Gastroesophageal sphincter (tissue), 4 donors: Measurements from ENCODE around the gene NCOA5. TPM values are rescaled to one million over a fixed set of nuclear protein-coding genes. Genes with fewer than 3 reads are reported as not detected.

ENCODE experiments used
- ATAC-seq: fragments of 150-250 bp; one replicate; pipeline ENCODE4 v1.9.1; 2016; ENCODE audit warnings: mild to moderate bottlenecking, moderate library complexity
- H3K27ac ChIP-seq, 4 donors: fragments of 200-600 bp; sonication (generic) in 3 of 4; 1 replicate in 3 of 4; 2 replicates in 1 of 4; pipeline ENCODE4 v1.5.1; 2016 to 2019
- H3K27me3 ChIP-seq: fragments of 200-600 bp; sonication (generic); one replicate; pipeline ENCODE4 v1.5.1; 2019
- H3K36me3 ChIP-seq, 2 donors: fragments of 200-600 bp; sonication (generic); one replicate each; pipeline ENCODE4 v1.5.1; 2019; ENCODE audit warnings: control low read depth in 1 of 2
- H3K4me1 ChIP-seq, 3 donors: fragments of 200-600 bp; sonication (generic); 1 replicate in 2 of 3; 2 replicates in 1 of 3; pipeline ENCODE4 v1.5.1; 2016 to 2019; ENCODE audit warnings: control low read depth in 2 of 3
- H3K4me3 ChIP-seq, 2 donors: fragments of 200-600 bp; sonication (generic); one replicate each; pipeline ENCODE4 v1.5.1; 2019; ENCODE audit warnings: mild to moderate bottlenecking in 1 of 2, moderate library complexity in 1 of 2
- H3K9me3 ChIP-seq, 3 donors: fragments of 200-600 bp; sonication (generic); one replicate each; pipeline ENCODE4 v1.5.1; 2017 to 2019; ENCODE audit warnings: control low read depth in 2 of 3
- EP300 ChIP-seq: sonication (generic); formaldehyde crosslinking; IDR thresholded peaks from one replicate; pipeline ENCODE4 v1.6.1; 2017; ENCODE audit warnings: antibody characterized with exemption, mild to moderate bottlenecking
- POLR2A ChIP-seq, 2 donors: fragments of 450-650 bp; IDR thresholded peaks; one replicate each; pipeline ENCODE4 v1.6.1; 2017; ENCODE audit warnings: antibody characterized with exemption in 2 of 2, mild to moderate bottlenecking in 2 of 2, moderate library complexity in 1 of 2
- POLR2AphosphoS5 ChIP-seq: sonication (generic); formaldehyde crosslinking; IDR thresholded peaks from one replicate; pipeline ENCODE4 v1.6.1; 2017; ENCODE audit warnings: antibody characterized with exemption
- WGBS, 2 donors: methylation state at CpG; one replicate each; pipeline ENCODE4 v1.1.5; 2018; ENCODE audit warnings: low coverage in 1 of 2; 5-methylcytosine and 5-hydroxymethylcytosine counted together
- total RNA-seq, 4 donors: library from RNA; depleted of rRNA; stranded (reverse); fragments of >200 nt; gene quantifications; one replicate each; pipeline ENCODE4 v1.1.0, GENCODE V29; 2016
- TF ChIP-seq, protein P1 (sequence below), 4 experiments: fragments of 200-600 bp in 2 of 4; fragments of 450-650 bp in 2 of 4; sonication (generic) in 1 of 4; IDR thresholded peaks; one replicate each; pipeline ENCODE4 v1.5.1; 2017 to 2019; ENCODE audit warnings: antibody characterized with exemption in 4 of 4, mild to moderate bottlenecking in 2 of 4, moderate library complexity in 2 of 4

Gene NCOA5
- total RNA-seq, 4 donors from 2014 or later, result 26.3 to 39.8 (median 30.8) TPM

DNA sequence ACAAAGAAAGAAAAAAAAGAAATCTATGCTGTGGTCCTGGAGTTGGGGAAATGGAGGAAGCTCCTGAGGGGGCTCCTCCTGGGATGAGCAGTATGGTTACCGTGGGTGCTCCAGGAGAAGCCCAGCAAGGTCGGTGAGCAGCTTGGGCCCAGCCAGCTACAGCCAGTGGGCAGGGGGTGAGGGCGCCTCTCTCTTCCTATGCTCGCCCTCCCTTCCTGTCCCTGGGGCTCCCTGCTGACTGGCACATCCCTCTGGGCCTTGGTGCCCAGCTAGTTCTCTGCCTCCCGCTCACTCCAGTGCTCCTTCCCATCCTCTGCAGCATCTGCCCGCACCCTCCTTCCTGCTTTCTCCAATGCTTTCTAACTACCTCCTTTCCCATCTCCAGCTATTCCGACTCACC, 45.0 kb upstream of the NCOA5 start:
- Histone ChIP-seq H3K27me3 (peaks cover 98% of the 10 kb centered on the region), H3K36me3 (no peaks in the 10 kb centered on the region), H3K27ac (no peak overlapping the region), H3K9me3 (no peaks in the 10 kb centered on the region), H3K4me3 (no peak overlapping the region), H3K4me1 (peaks cover 0 to 21% (median 0%) of the 10 kb centered on the region in 3 donors)
- no peak for ATAC-seq
- TF ChIP-seq EP300 (no peak), POLR2AphosphoS5 (no peak), POLR2A (IDR thresholded peaks at IDR 0.05) (no peak)
- TF ChIP-seq, protein P1, sequence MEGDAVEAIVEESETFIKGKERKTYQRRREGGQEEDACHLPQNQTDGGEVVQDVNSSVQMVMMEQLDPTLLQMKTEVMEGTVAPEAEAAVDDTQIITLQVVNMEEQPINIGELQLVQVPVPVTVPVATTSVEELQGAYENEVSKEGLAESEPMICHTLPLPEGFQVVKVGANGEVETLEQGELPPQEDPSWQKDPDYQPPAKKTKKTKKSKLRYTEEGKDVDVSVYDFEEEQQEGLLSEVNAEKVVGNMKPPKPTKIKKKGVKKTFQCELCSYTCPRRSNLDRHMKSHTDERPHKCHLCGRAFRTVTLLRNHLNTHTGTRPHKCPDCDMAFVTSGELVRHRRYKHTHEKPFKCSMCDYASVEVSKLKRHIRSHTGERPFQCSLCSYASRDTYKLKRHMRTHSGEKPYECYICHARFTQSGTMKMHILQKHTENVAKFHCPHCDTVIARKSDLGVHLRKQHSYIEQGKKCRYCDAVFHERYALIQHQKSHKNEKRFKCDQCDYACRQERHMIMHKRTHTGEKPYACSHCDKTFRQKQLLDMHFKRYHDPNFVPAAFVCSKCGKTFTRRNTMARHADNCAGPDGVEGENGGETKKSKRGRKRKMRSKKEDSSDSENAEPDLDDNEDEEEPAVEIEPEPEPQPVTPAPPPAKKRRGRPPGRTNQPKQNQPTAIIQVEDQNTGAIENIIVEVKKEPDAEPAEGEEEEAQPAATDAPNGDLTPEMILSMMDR (IDR thresholded peaks at IDR 0.05), result no peak
- WGBS, 2 donors, result 77 to 88% methylated on average over 6 to 7 of the region's 7 CpGs

DNA sequence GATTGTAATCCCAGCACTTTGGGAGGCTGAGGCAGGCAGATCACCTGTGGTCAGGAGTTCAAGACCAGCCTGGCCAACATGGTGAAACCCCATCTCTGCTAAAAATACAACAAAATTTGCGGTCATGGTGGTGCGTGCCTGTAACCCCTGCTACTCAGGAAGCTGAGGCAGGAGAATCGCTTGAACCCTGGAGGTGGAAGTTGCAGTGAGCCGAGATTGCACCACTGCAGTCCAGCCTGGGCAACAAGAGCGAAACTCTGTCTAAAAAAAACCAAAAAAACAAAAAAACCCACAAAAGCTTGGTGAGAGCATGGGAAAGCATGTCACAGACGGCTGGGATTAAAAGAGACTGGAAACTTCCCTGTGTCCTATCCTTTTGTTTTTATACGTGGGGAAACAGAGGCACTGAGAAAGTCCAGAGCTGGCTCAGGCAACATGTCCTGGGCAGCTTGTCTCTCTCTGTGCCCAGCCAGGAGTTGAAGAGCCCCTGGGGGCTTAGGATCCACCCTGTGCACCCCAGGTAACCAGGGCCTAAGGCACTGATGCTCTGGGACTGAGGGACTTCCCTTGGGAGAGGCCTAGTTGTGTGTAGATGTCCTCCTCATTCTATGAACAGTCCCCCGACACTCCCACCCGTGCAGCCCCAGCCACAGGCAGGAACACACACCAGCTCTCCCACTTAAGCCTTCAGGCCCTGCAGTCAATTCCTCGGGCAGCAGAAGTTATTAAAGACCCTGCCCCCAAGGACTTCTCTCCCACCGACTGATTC, 44.3 kb upstream of the NCOA5 start:
- no peak for TF ChIP-seq EP300
- no peaks in the 10 kb centered on the region for H3K9me3 ChIP-seq
- no peak for ATAC-seq
- H3K27ac ChIP-seq, result no peak overlapping the region
- peaks cover 0 to 21% (median 0%) of the 10 kb centered on the region in 3 donors for H3K4me1 ChIP-seq
- no peaks in the 10 kb centered on the region for H3K36me3 ChIP-seq
- H3K4me3 ChIP-seq, result no peak overlapping the region
- 70% methylated on average over 5 of the region's 11 CpGs; no CpG with 5 or more reads in 1 of the 2 donors for WGBS, 2 donors
- H3K27me3 ChIP-seq, result peaks cover 92% of the 10 kb centered on the region

DNA sequence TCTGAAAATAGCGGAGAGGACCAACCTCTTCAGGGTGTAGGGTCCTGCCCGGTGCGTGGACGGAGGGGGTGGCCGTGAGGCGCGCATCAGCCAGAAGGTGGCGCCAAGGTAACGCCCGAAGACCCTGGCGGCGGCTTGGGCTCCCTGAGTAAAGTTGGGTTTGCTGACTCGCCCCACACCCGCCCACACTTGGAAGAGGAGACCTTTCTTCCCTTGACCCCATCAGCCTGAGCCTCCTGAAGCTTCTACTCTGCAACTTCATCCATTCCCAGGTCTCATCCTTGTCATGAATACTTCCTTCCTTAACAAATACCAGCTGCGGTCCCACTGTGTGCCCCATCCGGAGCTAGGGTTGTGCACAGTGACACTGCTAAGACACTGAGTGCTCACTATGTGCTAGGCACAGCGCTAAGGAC, 43.0 kb upstream of the NCOA5 start:
- Histone ChIP-seq H3K9me3 (no peaks in the 10 kb centered on the region), H3K36me3 (peaks cover 0 to under 1% of the 10 kb centered on the region in 2 donors), H3K4me1 (peaks cover 0 to 21% (median 0%) of the 10 kb centered on the region in 3 donors), H3K27ac (no peak overlapping the region), H3K4me3 (no peak overlapping the region), H3K27me3 (peaks cover 86% of the 10 kb centered on the region)
- no peak for TF ChIP-seq POLR2AphosphoS5
- TF ChIP-seq, protein P1 (IDR thresholded peaks at IDR 0.05), result peak in 3 of 4 experiments; percentile 80 to 90 (median 81)
- peak; percentile 79 for ATAC-seq
- 32% methylated on average over 5 of the region's 17 CpGs; no CpG with 5 or more reads in 1 of the 2 donors for WGBS, 2 donors

GRCh38 chr20:46131396-46131795, 41.6 kb upstream of the NCOA5 start:
- peaks cover 0 to 21% (median 0%) of the 10 kb centered on the region in 3 donors for H3K4me1 ChIP-seq
- peaks cover 0 to 12% of the 10 kb centered on the region in 2 donors for H3K36me3 ChIP-seq
- 10 to 34% methylated on average over 2 to 6 of the region's 6 CpGs for WGBS, 2 donors
- no peaks in the 10 kb centered on the region for H3K9me3 ChIP-seq
- H3K4me3 ChIP-seq, result no peak overlapping the region
- TF ChIP-seq POLR2A (IDR thresholded peaks at IDR 0.05), result no peak
- TF ChIP-seq POLR2AphosphoS5, result no peak
- TF ChIP-seq EP300, result no peak
- TF ChIP-seq, protein P1 (IDR thresholded peaks at IDR 0.05), result no peak
- ATAC-seq, result no peak
- no peak overlapping the region for H3K27ac ChIP-seq
- peaks cover 72% of the 10 kb centered on the region for H3K27me3 ChIP-seq

GRCh38 chr20:46130534-46130933, 40.8 kb upstream of the NCOA5 start:
- Histone ChIP-seq H3K36me3 (peaks cover 0 to 19% of the 10 kb centered on the region in 2 donors), H3K4me1 (peaks cover 0 to 21% (median 0%) of the 10 kb centered on the region in 3 donors), H3K9me3 (no peaks in the 10 kb centered on the region), H3K4me3 (no peak overlapping the region), H3K27me3 (peaks cover 64% of the 10 kb centered on the region), H3K27ac (no peak overlapping the region)
- no peak for TF ChIP-seq EP300
- TF ChIP-seq, protein P1 (IDR thresholded peaks at IDR 0.05), result no peak
- TF ChIP-seq POLR2A (IDR thresholded peaks at IDR 0.05), result no peak
- TF ChIP-seq POLR2AphosphoS5, result no peak
- ATAC-seq, result no peak
- 43 to 93% methylated on average over 1 to 2 of the region's 4 CpGs for WGBS, 2 donors
